Activated T-helper 1 cell treated with anti-CD3 and anti-CD28 coated beads, Interleukin-2, amount 50 U/mL, for 16 hours (primary cell): ENCODE results near the gene URAD.
"Not testable (repeated sequence)": the region's sequence is repeated elsewhere in the genome, so short reads cannot be mapped to it uniquely, and the experiment has no call there.

ENCODE experiments used
- DNase-seq, 2 donors: peaks; one replicate each; pipeline ENCODE4 v3.0.0-alpha.2; 2020; ENCODE audit warnings: low read depth in 1 of 2, low spot score in 1 of 2

The URAD gene

DNA sequence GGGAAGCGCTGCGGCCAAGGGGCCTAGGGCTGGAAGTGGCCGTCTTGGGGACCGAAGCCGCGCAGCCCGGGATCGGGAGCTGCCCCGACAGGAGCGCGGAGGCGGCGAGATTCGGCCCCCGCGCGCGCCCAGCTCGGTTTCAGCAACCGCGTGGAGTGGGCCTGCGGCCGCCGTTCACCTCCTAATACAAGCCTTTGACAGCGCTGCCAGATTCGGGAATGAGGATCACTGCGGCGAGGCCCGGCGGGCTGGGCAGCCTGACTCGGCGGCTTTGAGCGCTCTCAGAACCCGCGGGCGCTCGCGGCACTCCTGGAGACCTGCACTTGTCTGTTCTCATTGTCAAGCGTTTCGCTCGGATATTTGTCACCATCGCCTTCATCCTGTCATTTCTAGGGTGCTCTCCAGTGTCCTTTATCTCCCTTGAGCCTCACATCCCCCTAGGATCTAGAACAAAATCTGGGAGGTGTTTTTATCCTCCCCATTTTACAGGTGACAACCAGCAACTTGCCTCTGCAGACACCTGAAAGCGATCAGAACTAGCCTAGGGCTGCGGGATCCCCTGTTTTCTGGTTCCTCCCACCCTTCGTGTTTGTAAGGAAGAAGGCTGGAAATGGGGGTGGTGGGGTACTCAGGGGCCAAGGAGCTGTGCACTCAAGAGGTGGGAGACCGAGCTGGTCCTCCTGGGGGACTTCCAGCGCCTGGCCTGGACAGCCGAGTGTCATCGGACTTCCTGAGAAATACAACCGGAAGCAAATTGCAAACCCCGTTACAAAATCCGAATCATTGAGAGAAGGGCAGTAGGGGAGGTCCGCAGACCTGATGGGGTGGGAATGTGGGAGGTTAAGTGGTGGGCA, 17.9 kb downstream of the URAD start:
- no peak for DNase-seq

DNA sequence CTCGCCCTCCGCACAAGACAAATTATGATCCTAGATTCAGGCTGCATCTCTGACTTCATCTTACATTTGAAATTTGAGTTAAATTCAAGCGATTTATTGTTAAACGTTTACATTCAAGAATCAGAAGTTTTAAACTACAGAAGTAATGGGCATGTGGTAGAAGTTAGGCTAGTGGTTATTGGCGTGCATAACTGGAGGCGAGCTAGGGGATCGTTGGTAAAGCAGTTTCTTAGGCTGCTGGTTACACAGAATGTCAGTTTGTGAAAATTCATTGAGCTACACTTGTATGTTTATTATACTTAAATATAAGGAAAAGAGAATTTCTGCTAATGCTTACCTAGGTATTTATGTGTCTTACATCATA, 18.6 kb downstream of the URAD start:
- no peak for DNase-seq

DNA sequence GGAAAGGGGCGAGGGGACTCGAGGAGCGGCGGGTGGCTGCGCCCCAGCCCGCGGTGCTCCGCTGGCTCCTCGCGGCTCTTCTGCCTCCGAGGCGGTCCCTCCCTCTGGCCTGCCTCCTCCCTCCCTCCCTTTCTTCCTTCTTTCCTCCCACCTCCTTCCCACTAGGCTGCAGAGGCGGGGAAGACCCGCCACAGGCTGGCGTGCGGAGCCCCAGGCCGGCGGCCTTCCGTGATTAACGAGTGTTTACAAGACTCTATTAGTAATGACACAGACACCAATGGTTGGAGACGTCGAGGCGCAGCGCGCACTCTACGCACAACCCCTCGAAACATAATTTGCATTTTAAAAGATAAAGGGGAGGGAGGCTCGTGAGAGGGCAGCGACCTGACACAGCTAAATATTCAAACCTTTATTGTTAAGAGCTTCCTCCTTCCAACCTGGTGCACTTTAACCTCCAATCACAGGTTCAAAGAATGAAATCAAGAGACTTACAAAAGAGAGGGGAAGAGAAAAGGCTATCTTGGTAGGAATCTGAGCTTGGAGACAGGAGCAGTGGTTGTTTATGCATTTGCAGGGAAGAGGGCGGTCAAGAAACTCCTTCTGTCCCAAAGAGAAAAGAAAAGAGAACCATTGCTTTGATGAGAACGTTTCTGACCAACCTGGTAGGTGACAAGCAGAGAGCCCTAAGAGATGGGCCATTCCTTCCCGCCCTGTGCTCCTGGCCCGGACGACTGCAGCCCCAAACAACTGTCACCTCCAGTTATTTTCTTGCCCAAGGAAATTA, 19.2 kb downstream of the URAD start, which contains the start of gene CDX2:
CDX2 (minus strand) TSS at position 234 of the 784 bp plus-strand sequence. CDS start 309 bp downstream, outside the sequence.
- DNase-seq, result no peak

DNA sequence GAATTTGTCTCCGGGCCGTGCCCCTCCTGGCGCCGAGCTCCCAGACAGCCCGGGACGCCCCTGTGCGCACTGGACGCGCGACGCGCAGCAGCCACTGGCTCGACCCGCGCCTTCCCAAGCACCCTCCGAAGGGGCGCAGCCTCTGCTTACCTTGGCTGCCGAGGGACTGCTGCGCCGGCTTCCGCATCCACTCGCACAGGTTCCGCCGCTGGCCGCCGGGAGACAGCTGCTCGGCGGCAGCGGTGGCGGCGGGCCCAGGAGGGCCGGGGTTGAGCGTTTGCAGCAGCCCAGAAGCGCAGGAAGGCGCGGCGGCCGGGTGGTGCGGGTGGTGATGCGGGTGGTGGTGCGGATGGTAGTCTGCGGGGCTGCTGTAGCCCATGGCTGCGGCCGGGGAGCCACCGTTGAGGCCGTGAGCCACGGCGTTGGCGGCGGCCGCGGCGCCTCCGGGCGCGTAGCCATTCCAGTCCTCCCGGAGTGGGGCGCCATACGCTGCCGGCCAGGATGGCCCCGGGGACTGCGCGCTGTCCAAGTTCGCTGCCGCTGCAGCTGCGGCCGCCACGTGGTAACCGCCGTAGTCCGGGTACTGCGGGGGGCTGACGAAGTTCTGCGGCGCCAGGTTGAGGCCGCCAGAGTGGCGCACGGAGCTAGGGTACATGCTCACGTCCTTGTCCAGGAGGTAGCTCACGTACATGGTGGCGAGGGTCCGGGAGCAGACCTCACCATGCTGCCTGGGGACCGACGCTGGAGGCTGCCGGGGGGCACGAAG, 20.0 kb downstream of the URAD start:
- no peak for DNase-seq

DNA sequence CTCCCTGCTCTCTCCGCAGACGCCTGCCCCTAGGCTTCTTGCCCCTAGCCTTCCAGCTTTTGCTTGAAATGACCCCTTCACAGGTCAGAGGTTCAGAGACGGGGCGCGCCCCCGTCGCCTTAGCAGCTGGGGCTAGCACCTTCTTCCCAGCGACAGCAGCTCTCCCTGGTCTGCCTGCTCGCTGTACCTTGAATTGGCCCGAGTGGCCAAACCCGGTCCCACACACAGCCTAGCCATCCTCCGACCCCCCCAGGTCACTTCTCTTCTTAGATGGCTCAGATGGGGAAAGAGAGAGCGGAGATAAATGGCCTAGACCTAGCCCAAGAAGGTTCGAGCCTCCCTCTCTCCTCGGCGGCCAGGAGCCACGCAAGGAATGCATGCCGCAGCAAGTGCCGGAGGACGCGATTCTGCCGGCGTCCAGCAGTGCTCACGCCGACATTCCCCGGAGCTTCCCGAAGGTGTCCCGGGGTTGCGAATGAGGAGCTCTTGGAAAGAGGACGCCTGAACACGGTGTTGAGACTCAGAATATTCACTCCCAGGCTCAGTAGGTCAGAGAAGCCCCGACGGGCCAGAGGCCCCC, 20.7 kb downstream of the URAD start:
- DNase-seq, result no peak

DNA sequence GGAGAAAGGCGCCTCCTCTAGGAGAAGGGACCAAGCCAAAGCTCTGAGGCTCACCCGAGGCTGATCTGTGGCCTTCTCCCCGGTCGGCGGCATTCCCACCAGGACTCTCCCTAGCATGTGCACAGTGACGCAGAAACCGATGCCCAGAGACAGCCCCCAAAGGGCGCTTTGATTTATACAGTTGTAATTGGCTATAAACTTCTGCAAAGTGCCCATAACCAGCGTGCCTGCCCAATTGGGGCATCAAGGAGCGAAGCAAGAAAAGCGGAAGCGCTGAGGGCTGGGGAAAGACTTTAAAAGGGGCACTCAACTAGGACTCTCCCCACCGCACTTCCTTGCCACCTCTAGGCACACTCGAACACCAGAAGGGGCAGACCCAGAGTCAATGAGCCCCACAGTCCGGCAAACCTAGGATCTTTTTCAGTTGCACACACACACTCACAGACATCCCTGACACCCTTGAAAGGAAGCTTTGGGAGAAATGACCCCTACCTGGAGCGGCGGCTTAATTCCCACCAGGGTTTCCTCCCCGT, 21.2 kb downstream of the URAD start:
- DNase-seq, result no peak

DNA sequence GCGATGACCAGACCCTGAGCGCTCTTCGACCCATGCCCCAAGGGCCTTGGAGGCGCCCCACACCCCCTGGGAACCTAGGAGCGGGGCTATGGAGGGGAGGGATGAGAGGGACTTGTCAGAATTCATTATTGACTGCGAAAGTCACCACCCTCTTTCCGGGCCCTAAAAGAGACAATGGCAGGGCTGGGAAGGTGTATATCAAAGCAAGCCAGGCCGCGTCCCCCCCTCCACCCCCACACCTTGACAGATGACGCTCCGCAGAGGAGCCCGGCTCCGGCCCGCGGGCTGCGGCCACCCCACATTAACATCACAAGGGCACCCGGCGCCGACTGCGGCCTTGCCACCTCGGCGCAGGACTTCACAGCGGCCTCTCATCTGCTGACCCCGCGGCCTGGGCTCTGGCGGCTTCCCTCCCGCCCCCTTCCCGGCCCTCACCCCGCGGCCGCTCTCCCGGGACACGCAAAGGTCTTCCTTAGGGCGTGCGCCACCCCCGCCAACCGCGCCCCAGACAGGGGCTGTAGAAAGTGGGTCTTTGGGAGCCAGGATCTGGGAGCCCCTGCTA, 21.8 kb downstream of the URAD start:
- DNase-seq, result no peak

DNA sequence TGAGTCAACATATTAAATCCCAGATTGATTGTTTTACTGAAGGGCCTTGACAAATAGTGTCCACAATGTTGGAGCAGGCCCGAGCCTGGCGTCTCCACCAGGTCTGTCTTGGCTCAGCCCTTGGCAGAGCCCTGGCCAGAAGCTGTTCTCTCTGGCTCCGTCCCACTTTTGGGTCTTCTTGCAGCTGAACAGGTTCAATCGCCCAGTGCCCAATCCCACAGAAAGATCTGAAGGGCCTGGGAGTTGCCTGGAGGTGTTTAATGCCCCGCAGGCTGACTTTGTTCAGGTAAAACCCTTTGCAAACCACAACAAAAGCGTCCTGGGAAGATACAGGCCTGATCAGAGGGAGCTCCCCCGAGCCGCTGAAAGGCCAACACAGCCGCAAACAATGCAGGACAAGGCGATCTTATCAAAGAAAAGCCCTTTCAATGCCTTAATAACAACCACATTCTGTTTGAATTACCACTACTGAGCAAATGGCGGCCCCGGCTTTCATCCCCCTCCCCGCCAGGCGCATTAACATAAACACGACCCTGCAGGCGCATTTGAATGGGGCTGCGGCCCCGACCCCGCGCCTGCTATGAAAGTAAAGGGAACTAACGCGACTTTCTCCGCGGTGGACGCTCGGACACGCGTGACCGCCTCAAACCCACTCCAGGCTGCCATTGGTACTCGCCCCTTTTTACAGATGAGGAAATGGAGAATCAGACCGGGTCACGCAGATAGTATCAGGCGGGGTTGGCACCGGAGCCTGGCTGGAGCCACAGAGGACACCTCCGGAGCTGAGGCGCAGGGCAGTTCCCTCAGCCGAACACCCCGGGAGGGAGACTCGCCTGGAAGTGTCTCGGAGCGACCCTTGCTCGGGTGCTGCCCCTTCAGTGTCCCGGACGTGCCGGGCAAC, 22.5 kb downstream of the URAD start:
- no peak for DNase-seq

DNA sequence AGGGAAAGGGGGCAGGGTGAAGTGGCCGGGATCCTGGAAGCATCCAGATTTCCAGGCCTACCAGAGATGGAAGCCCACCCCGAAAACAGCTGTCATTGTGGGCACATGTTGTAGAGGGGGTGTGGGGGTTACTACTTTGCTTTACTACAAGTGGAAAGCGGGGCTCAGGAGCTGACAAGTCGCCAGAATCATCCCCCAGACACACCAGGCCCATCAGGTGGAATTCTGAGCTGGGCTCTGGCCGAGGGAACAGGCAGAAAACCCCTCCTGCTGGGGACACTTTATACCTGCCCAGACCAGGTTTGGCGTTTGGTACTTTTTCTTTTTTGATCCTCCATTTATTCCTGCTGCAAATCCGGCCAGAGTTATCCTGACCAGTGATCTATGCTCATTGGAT, 23.2 kb downstream of the URAD start:
- DNase-seq, result no peak

DNA sequence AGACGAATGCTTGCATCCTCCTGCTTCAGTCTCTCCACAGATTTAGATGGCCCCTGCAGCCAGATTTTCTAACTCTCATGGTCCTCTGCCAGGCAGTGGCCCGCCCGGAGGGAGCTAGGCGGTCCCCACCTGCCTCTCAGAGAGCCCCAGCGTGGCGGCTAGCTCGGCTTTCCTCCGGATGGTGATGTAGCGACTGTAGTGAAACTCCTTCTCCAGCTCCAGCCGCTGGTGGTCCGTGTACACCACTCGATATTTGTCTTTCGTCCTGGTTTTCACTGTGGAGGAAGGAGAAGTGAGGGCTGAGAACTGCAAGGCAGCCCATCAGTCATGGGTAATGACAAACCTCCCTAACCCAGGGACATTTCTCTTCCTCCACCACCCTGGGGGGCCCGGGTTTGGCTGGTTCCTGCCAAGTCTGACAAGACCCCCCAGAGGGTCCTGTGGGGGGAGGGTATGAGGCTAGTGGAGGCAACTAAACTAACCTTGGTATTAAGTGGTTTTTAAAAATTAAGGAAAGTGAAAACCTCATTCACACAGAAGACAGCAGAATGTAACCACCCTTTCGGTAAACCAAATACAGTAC, 23.7 kb downstream of the URAD start:
- no peak for DNase-seq

DNA sequence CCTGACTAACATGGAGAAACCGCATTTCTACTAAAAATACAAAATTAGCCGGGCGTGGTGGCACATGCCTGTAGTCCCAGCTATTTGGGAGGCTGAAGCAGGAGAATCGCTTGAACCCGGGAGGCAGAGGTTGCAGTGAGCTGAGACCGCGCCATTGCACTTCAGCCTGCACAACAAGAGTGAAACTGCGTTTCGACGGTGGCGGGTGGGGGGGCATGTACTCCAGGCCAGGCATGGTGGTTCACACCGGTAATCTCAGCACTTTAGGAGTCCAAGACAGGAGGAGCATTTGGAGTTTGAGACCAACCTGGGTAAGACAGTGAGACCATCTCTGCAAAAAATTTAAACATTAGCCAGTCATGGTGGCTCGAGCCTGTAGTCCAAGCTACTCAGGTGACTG, 24.3 kb downstream of the URAD start:
- DNase-seq, result not testable (repeated sequence)

DNA sequence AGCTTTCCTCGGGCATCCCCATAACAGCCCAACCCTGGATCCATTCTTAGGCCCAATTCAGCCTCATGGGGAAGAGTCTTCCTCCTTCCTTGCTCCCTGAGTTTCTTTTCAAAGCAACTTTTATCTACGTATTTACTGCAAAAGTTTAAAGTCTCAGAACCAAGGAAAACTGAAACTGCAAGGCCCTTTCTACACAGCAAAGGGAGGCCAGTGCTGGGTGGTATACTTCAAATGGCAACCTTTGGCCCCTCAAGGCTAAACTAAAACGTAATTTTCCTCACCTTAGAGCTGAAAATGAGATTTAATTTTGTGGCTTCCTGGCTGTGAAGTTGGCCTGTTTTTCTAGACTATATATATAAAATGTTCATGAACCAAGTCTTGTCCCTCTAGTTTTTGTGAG, 25.0 kb downstream of the URAD start:
- DNase-seq, result no peak

DNA sequence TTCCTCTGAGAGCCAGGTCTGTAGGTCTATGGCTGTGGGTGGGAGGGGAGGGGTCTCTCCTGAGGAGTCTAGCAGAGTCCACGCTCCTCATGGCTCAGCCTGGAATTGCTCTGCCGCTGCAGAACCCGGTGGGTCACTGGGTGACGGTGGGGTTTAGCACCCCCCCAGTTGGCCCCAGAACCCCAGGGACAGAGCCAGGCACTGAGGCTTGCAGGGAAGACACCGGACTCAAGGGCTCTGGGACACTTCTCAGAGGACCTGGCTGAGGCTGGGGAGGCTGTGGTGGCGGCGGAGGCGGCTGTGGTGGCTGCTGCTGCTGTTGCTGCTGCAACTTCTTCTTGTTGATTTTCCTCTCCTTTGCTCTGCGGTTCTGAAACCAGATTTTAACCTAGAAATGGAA, 25.5 kb downstream of the URAD start:
- no peak for DNase-seq

DNA sequence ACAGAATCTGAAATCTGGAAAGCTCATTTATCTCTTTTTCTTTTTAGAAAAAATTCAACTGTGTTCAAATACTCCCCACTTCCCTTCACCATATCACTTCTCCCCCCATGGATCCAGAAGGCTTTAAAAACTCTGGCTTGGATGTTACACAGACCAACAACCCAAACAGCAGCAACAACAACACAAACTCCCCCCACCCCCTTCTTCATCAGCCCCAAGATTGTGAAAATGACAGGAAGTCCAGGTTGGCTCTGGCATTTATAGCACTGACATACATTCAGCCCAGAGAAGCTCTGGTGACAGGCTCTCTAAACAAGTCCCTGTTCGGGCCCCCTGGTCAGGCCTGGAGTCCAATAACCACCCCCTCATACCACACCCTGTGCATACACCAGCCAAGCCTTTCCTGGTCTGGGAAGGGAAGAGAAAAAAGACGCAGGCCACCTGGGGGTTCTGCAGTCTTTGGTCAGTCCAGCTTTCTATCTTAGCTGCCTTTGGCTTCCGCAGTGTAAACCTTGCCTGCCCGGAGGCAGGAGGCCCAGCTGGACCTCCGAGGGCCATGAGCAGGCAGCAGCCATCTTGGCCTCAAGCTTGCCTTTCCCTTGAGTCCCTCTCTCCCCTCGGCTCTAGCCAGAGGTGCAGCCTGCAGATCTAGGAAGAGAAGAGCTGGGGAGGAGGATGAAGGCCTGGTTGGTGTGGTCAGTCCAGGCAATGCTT, 26.2 kb downstream of the URAD start:
- DNase-seq, result no peak

DNA sequence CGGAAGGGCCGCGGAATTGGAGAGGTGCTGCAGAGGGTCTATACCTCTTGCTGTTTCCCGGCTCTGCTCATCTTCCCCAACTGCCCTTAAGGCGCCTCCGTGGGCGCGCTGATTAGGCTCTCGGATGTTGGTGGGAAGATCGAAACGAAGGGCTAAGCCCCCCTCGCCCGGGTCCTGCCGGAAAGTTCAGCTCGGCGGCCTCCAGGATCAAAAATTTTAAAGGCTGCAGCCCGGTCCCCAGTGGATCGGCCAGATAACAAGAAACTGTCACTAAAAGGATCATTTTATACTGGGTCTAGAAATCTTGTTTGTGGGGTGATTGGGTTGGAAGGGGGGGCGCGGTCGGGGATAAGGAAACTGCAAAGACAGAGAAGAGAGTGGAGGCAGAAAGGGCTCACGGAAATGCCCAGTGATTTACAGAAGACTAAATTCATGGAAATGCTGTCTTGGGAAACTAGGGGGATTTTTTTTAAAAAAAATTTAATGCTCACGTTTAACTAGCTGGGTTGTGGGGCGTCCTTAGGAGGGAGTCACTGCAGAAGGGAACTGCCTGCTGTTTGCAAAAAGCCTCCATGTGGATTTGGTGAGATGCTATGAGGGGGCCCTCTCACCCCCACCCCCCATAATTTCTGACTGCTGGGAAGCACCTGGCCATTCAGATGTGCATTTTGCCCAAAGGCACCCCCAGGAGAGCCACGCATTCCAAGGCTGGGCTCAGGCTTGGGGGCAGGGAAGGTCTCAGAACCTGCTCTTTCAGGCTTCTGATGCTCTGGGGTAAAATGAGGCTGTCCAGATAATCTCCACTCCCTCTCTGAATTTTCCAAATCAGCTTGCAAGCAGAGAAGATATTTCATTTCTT, 27.0 kb downstream of the URAD start:
- no peak for DNase-seq

DNA sequence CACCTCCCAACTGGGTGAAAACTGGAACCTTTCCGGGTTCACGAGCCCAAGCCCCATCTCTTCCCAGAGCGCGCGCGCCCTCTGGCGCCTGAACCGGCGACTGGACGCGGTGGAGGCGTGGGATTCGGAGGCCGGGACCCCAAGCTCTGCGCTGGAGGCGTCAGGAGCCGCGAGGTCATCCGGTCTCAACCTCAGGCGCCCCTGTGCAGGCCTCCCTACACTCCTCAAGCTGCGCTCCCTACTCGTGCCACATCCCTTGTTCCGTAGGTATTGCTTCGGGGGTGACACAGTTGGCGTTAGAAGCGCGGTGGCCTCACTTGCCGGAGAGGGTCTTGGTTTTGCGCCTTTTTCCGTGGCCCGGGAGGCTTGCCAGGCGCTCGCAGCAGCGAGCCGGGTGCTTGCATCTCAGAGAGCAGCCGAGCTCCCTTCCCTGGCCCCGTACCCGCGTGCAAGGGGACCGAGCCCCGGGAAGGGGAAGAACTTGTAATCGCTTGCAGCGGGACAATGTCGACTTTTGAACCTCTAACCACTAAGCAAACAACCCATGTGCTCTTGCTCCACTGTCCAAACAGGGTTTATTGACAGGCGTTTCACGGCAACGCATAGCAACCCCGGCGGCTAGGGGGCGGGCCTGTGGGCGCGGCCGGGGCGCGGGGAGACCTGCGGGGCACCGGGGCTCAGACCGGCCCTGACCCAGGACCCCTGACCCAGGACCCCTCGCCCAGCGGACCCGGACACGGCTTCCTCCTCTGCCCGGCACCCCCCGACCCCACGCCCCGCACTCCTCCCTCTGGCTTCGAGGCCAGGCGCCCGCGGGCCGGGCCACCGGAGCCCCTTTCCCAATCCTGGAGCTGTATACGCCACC, 27.9 kb downstream of the URAD start:
- DNase-seq, result no peak

DNA sequence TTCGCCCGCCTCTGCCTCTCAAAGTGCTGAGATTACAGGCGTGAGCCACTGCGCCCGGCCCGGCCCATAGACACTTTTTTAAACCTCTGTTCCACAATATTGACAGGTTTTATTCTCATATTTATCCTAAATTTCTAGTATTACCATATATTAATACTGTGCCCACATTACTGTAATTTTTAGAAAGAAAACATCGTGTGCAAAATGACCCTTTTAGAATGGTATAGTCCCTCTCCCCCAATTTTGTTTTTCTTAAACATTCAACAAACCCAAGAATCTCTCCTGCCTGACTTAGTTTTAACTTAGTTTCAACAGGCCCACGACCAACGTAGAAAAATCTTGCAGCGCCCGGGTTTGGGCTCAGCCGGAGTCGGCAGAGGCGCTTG, 28.5 kb downstream of the URAD start:
- DNase-seq, result no peak
